Activated CD8-positive, alpha-beta T cell treated with anti-CD3 and anti-CD28 coated beads for 36 hours (primary cell): Measurements from ENCODE around the gene KDM1A. TPM values are rescaled to one million over a fixed set of nuclear protein-coding genes. Genes with fewer than 3 reads are reported as not detected.

Experiments
- ATAC-seq: fragments of 200-7000 bp; cut with Tn5 transposase; one replicate; pipeline ENCODE4 v1.10.0; 2021; ENCODE audit warnings: mild to moderate bottlenecking, moderate library complexity
- CTCF ChIA-PET: fragments of 350-600 bp; sonication (Branson Sonifier 250); formaldehyde crosslinking; loops from one replicate; lab custom pipeline; 2021; ENCODE audit warnings: antibody characterized with exemption; lab: Charles Lee
- POLR2A ChIA-PET: fragments of 350-600 bp; sonication (Branson Sonifier 250); formaldehyde crosslinking; loops from one replicate; lab custom pipeline; 2021; ENCODE audit warnings: antibody characterized with exemption; lab: Charles Lee
- DNase-seq: peaks from one replicate; pipeline ENCODE4 v3.0.0-alpha.2; 2020
- H3K27ac Mint-ChIP-seq: one replicate; pipeline ENCODE4 v1.8.0; 2021; ENCODE audit warnings: mild to moderate bottlenecking, mixed read lengths
- H3K27me3 Mint-ChIP-seq: one replicate; pipeline ENCODE4 v1.8.0; 2021; ENCODE audit warnings: mixed read lengths
- H3K36me3 Mint-ChIP-seq: one replicate; pipeline ENCODE4 v1.8.0; 2021; ENCODE audit warnings: low read depth, mixed read lengths
- H3K4me1 Mint-ChIP-seq: one replicate; pipeline ENCODE4 v1.8.0; 2021; ENCODE audit warnings: low read depth, mixed read lengths
- H3K4me3 Mint-ChIP-seq: one replicate; pipeline ENCODE4 v1.8.0; 2021; ENCODE audit warnings: mild to moderate bottlenecking, moderate library complexity, mixed read lengths
- H3K9me3 Mint-ChIP-seq: one replicate; pipeline ENCODE4 v1.8.0; 2021; ENCODE audit warnings: mixed read lengths
- intact Hi-C: fragments of 100-400 bp; cut with micrococcal nuclease; formaldehyde crosslinking; loops from one replicate; pipeline ENCODE4 v1.10.0; 2022
- total RNA-seq, 2 experiments: library from RNA; stranded (reverse); gene quantifications; one replicate each; pipeline ENCODE4 v1.2.3, GENCODE V29; 2021
- TF ChIP-seq, protein P1 (sequence below): fragments of 200-600 bp; IDR thresholded peaks from one replicate; pipeline ENCODE4 v1.8.0; 2022; ENCODE audit warnings: antibody characterized with exemption, mild to moderate bottlenecking

KDM1A gene
- total RNA-seq, 2 experiments from 2014 or later = 75.2 to 77.7 TPM

DNA sequence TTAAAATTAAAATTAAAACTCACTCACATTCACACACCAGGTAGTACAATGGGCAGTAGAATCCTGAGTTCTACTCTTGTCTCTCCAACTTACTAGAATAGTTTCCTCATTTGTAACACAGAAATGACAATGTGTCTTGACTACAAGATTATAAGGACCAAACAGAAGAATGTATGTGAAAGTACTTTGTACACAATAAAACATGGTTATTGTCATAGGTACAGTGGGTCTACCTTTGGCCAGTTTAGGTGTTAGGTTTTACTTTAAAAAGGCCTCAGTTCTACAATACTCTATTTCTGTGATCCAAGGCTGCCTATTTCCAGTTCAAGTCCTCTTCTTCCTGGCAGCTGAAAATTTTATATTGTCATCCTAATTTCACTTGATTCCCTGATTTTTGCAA, 99.1 kb downstream of the KDM1A start:
- no peaks in the 10 kb centered on the region for H3K27me3 Mint-ChIP-seq
- intact Hi-C loops = no loop called here
- ChIA-PET POLR2A (interaction anchor here (1.2 to 1.3 kb wide), 2 partner anchors 10 to 12 kb away, joined by 3 read pairs; no protein-coding TSS in a partner anchor), CTCF (interaction anchor here (1.3 to 7.9 kb wide), 3 partner anchors 10 to 66 kb away, joined by 3 to 47 read pairs (median 22); no protein-coding TSS in a partner anchor)
- no peak for DNase-seq
- ATAC-seq = no peak
- peak overlapping the region; percentile 67 for H3K27ac Mint-ChIP-seq
- TF ChIP-seq, protein P1, sequence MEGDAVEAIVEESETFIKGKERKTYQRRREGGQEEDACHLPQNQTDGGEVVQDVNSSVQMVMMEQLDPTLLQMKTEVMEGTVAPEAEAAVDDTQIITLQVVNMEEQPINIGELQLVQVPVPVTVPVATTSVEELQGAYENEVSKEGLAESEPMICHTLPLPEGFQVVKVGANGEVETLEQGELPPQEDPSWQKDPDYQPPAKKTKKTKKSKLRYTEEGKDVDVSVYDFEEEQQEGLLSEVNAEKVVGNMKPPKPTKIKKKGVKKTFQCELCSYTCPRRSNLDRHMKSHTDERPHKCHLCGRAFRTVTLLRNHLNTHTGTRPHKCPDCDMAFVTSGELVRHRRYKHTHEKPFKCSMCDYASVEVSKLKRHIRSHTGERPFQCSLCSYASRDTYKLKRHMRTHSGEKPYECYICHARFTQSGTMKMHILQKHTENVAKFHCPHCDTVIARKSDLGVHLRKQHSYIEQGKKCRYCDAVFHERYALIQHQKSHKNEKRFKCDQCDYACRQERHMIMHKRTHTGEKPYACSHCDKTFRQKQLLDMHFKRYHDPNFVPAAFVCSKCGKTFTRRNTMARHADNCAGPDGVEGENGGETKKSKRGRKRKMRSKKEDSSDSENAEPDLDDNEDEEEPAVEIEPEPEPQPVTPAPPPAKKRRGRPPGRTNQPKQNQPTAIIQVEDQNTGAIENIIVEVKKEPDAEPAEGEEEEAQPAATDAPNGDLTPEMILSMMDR = no peak
- no peaks in the 10 kb centered on the region for H3K9me3 Mint-ChIP-seq
- H3K4me3 Mint-ChIP-seq = no peak overlapping the region
- H3K36me3 Mint-ChIP-seq = peaks cover 5% of the 10 kb centered on the region
- peaks cover 50% of the 10 kb centered on the region for H3K4me1 Mint-ChIP-seq

DNA sequence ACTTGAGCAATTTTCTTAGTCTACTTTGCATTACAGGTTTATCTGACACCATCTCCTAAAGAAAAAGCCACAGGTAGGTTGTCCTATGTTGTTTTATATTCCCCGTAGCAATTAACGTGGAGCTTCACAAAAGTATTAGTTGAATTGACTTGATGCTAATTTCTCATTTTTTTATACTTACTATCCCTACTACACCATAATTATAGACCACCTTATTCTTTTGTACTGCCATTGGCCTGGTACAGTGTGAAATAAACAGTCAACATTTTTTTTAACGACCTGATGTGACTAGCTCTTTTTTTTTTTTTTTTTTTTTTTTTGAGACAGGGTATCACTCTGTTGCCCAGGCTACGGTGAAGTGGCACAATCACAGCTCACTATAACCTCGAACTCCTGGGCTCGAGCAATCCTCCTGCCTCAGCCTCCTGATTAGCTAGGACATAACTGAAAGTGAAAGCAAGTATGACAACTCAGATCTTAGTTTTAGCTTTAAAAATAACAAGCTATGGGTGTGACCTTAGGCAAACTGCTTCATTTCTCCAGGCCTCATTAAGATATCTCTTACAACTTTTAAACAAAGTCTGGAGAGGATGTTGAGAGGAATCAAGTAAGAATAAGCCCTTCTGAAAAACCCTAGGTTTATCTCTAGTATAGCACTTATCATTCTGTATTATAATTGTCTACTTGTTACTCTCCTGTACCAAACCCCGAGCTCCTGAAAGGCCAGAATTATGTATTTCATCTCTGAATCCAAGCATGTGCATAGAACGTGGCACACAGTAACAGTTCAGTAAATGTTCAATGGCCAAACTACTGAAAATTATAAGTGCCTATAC, 99.9 kb downstream of the KDM1A start:
- TF ChIP-seq, protein P1 = no peak
- Mint-ChIP-seq H3K4me1 (peaks cover 42% of the 10 kb centered on the region), H3K27me3 (no peaks in the 10 kb centered on the region), H3K27ac (peak overlapping the region; percentile 67), H3K9me3 (no peaks in the 10 kb centered on the region), H3K4me3 (peak overlapping the region; percentile 19), H3K36me3 (peaks cover 5% of the 10 kb centered on the region)
- ATAC-seq (peak; percentile 74), DNase-seq (peak; percentile 65)
- CTCF ChIA-PET = interaction anchor here (0.8 to 7.9 kb wide), 8 partner anchors 9 to 65 kb away, joined by 3 to 47 read pairs (median 4); no protein-coding TSS in a partner anchor
- intact Hi-C loops = no loop called here
- POLR2A ChIA-PET = interaction anchor here (0.6 to 2.2 kb wide), 3 partner anchors 9 to 200 kb away, joined by 3 to 5 read pairs (median 4); no protein-coding TSS in a partner anchor

DNA sequence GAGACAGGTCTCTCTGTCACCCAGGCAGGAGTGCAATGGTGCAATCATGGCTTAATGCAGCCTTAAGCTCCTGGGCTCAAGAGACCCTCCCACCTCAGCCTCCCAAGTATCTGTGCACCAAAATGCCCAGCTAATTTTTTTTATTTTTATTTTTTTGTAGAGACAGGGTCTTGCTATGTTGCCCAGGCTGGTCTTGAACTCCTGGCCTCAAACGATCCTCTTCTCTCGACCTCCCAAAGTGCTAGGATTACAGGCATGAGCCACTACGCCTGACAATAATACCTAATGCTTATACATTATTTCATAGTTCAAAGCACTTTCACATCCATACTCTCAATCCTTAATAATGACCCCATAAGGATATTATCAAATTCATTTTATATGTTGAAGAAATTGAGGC, 101.1 kb downstream of the KDM1A start:
- Mint-ChIP-seq H3K4me1 (peaks cover 41% of the 10 kb centered on the region), H3K9me3 (no peaks in the 10 kb centered on the region), H3K27ac (no peak overlapping the region), H3K36me3 (peaks cover 5% of the 10 kb centered on the region), H3K4me3 (no peak overlapping the region), H3K27me3 (no peaks in the 10 kb centered on the region)
- TF ChIP-seq, protein P1 = no peak
- DNase-seq (no peak), ATAC-seq (no peak)
- intact Hi-C loops = no loop called here
- POLR2A ChIA-PET = interaction anchor here (1.0 to 2.2 kb wide), 3 partner anchors 10 to 66 kb away, joined by 3 to 5 read pairs (median 4); no protein-coding TSS in a partner anchor
- CTCF ChIA-PET = interaction anchor here (4.3 to 7.9 kb wide), 2 partner anchors 21 to 64 kb away, joined by 22 to 47 read pairs; no protein-coding TSS in a partner anchor

DNA sequence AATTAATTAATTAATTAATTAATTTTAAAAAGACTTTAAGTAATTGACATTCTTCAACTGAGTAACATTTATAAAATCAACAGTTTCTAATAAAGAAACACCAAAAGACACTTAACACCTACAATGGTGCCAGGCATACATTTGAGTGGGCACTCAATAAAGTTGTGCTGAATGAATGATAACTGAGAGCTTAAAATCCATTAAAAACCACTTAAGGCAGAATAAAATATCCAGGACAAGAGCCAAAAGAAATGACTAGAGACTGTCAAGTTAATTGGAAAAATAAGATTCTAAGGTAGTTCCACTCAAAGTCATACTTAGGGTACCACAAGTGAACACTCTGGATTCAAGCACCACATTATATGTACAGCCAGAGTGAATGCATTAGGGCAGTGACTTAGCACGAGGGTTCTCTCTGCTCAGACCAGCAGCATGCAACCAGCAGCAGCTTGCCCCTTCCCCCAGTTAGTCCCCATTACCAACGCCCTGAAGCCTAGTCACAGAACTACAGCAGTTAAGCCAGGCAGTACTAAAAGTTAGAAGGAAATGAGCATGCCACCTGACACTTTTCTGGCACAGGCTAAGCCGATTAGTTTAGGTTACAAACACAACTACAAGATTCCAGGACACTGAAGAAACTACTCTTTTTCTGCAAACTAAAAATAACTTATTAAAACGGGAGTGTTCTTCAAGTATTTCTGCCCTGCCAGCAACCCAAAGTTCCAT, 102.9 kb downstream of the KDM1A start:
- H3K9me3 Mint-ChIP-seq = no peaks in the 10 kb centered on the region
- no peak overlapping the region for H3K4me3 Mint-ChIP-seq
- no peaks in the 10 kb centered on the region for H3K27me3 Mint-ChIP-seq
- no peak for DNase-seq
- ChIA-PET POLR2A (interaction anchor here (0.6 kb wide), 1 partner anchor 21 kb away, joined by 3 read pairs; no protein-coding TSS in a partner anchor), CTCF (interaction anchor here (1.7 to 4.3 kb wide), 2 partner anchors 23 to 26 kb away, joined by 4 to 22 read pairs; no protein-coding TSS in a partner anchor)
- ATAC-seq = no peak
- peaks cover 41% of the 10 kb centered on the region for H3K4me1 Mint-ChIP-seq
- intact Hi-C loops = no loop called here
- no peak overlapping the region for H3K27ac Mint-ChIP-seq
- H3K36me3 Mint-ChIP-seq = peaks cover 5% of the 10 kb centered on the region
- TF ChIP-seq, protein P1 = no peak
